ENCODE results near the gene ALDH1A2.

ALDH1A2 gene

DNA sequence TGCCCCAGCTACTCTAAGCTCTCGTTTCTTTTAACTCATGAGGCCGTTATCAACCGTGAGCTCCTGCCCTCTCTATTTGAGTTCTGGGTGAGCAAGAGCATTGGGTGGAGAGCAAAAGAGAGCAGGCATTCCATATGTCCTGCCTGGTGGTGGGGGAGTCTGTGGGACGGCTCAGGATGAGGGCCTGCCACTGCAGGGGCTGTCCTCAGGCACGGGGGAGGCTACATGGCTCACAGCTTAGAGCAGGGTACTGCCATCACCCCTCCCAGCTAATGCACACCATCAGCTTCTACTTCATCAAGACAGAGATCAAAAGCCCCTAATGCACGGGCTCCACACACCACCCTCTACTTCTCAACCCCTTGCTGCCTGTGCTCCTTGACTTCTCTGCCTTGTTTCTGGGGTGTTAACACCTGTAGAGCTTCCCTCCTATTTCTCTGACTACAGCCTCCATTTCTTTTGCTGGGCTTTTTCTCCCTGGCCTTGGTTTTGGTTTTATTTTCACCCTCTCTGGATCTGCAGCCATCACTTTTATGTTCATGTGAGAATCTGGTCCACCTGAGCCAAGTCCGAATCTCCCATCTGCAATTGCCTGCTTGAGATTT is 114.1 kb downstream of the ALDH1A2 start:
- TF ChIP-seq, protein P1, sequence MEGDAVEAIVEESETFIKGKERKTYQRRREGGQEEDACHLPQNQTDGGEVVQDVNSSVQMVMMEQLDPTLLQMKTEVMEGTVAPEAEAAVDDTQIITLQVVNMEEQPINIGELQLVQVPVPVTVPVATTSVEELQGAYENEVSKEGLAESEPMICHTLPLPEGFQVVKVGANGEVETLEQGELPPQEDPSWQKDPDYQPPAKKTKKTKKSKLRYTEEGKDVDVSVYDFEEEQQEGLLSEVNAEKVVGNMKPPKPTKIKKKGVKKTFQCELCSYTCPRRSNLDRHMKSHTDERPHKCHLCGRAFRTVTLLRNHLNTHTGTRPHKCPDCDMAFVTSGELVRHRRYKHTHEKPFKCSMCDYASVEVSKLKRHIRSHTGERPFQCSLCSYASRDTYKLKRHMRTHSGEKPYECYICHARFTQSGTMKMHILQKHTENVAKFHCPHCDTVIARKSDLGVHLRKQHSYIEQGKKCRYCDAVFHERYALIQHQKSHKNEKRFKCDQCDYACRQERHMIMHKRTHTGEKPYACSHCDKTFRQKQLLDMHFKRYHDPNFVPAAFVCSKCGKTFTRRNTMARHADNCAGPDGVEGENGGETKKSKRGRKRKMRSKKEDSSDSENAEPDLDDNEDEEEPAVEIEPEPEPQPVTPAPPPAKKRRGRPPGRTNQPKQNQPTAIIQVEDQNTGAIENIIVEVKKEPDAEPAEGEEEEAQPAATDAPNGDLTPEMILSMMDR (conservative IDR thresholded peaks at IDR 0.05; ENCODE audit: low read depth, low read length), result no peak
- DNase-seq (ENCODE audit: low read depth), result no peak
- H3K4me3 ChIP-seq (ENCODE audit: low read depth, low read length), result no peak overlapping the region

DNA sequence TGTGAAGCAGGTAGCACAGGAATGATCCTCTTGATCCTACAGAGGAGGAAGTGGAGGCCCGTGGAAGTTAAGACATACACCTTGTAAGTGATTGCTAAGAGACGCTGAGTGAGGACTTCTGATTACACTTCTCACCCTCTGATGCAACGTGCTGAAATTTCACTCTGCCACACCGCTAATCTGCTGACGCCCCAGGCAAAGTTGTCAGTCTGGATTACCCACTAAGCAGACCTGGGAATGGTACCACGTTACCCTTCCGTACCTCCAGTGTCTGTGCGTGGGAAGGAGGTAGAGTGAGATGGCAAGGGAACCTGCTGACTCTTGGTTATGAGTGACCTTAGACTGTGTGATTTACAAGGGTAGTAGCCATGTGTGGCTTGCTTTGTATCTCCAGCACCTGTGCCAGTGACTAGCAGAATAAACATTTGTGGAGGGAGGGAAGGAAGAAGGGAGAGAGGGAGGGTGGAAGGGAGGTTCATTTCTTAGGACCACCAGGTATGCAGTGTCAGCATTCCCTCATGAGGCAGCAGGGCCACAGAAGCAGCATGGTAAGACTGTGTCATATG is 115.0 kb downstream of the ALDH1A2 start:
- no peak overlapping the region for H3K4me3 ChIP-seq (ENCODE audit: low read depth, low read length)
- TF ChIP-seq, protein P1 (conservative IDR thresholded peaks at IDR 0.05; ENCODE audit: low read depth, low read length), result no peak
- no peak for DNase-seq (ENCODE audit: low read depth)

DNA sequence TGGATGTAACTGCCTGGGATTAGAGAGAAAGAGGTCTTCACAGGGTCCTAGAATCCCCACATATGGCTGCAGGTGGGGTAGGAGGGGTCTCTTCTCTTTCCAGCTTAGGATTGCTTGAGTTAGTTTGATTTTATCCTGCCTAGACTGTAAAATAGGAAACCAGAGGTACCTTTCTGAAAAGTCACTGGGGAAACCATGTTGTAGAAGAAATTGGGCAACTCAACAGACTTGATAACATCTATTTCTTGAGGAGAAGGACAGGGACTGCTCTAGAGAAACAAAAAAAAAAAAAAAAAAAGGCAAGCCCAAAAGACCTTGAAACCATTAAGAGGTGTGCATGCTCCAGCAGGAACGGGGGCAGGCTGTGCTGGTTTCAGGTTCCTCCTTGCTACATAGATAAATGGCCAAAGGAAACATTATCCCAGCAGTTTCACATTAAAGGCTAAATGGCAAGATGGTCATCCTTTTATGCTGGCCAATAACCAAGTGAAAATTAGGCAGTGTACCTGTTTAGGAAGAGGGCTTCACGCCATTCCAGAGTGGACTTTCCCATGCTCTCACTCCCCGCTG is 116.1 kb downstream of the ALDH1A2 start:
- no peak overlapping the region for H3K4me3 ChIP-seq (ENCODE audit: low read depth, low read length)
- TF ChIP-seq, protein P1 (conservative IDR thresholded peaks at IDR 0.05; ENCODE audit: low read depth, low read length), result no peak
- no peak for DNase-seq (ENCODE audit: low read depth)

DNA sequence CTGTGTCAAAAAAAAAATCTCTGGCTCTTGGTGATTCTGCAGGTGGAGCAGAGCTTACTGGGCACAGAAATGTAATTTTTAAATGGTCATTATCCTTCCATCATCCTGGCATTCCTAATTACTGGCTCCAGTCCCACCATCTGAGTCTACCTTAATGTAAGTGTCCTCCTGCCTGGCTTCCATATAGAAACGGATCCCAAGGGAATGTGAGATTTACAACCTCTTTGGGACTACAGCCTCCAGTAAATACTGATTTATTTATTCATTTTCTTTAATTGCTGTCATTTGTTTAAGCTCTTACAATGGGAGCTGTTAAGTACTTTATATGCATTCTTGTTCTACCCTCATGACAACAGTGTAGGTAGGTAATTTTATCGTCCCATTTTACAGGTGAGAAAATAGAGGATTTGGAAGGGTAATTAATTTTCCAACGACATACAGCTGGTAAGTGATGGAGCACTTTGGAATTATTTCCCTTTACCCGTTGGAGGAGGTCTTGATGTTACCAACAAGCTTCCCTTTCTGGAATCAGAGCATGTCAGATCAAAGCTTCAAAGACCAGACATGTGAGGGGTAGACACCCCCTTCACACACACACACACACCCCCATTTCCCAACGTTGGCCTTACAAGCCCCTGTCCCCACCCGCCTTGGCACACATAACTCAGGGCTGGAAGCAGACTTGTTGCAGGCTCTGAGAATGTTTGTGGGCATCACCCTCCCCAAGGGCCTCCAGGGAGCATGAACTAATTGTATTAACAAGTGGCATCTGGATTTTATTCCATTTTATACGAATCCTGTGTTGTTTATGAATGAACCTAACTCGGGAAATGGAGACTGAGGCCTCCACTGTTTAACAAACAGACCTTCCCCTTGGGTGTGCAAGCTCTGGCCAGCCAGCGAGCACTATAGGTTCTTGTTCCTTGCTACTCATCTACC is 116.9 kb downstream of the ALDH1A2 start:
- no peak overlapping the region for H3K4me3 ChIP-seq (ENCODE audit: low read depth, low read length)
- DNase-seq (ENCODE audit: low read depth), result no peak
- TF ChIP-seq, protein P1 (conservative IDR thresholded peaks at IDR 0.05; ENCODE audit: low read depth, low read length), result no peak

DNA sequence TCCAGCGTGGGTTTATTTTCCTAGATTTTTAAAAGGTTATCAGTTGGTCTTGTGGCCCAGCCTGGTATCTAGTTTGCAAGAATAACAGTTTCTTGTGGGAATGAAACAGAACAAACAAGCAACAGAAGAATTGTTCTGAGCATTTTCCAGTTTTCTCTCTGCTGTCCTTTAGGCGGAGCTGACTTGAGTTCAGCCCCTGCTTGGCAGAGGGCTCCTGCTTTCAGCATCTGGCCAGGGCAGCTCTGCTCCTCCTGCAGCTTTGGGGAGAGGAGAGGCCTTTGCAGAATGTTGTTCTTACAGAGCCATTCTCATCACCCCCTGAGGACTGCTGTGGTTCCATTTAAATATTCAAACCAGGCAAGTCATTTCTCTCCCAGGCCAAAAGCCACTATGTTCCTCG is 117.7 kb downstream of the ALDH1A2 start:
- TF ChIP-seq, protein P1 (conservative IDR thresholded peaks at IDR 0.05; ENCODE audit: low read depth, low read length), result no peak
- peak; percentile 20 for DNase-seq (ENCODE audit: low read depth)
- H3K4me3 ChIP-seq (ENCODE audit: low read depth, low read length), result no peak overlapping the region

DNA sequence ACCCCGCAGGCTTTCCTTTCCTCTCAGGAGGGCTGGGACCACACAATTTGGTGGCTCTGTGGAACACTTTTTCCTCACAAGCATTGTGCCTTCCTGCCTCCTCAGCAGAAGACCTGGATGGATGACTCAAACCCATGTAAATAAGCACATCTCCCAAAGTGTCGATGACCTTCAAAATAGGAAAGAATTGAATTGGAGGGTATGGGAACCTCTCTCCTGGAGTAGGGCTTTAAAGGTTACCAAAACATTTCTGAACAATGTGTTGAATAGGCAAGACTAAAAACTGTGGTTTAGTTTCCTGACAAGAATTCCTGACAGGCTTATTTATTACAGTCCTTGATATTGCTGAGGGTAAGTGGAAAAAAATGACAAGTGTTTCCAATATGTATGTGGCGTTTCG is 118.2 kb downstream of the ALDH1A2 start:
- no peak for DNase-seq (ENCODE audit: low read depth)
- no peak overlapping the region for H3K4me3 ChIP-seq (ENCODE audit: low read depth, low read length)
- TF ChIP-seq, protein P1 (conservative IDR thresholded peaks at IDR 0.05; ENCODE audit: low read depth, low read length), result no peak

All from choroid plexus epithelial cell (primary cell).